Keratinocyte (primary cell): ENCODE measurements around the gene UPF1. TPM values are rescaled to one million over a fixed set of nuclear protein-coding genes. Genes with fewer than 3 reads are reported as not detected.

ENCODE experiments used
- DNase-seq: peaks from one replicate; pipeline ENCODE4 v3.0.0-alpha.2; 2011; ENCODE audit warnings: low read depth, missing footprints, low spot score
- FAIRE-seq: peaks from 2 replicates; lab custom pipeline; 2011; peaks lifted over from hg19 to GRCh38; lab: Jason Lieb, UNC
- H2AFZ ChIP-seq: 2 replicates; pipeline ENCODE4 v1.6.0; 2012; ENCODE audit warnings: low read length, control low read depth, inconsistent platforms; ENCODE audit not compliant: control insufficient read depth
- H3K27ac ChIP-seq: 2 replicates; pipeline ENCODE4 v1.5.1; 2011; ENCODE audit warnings: low read length; ENCODE audit not compliant: control insufficient read depth, insufficient read depth
- H3K27me3 ChIP-seq: 3 replicates; pipeline ENCODE4 v1.6.0; 2011; ENCODE audit warnings: low read length; ENCODE audit not compliant: control insufficient read depth, insufficient read depth; ENCODE audit errors: extremely low read depth
- H3K36me3 ChIP-seq, 2 experiments: 2 replicates in 1 of 2; 3 replicates in 1 of 2; pipeline ENCODE4 v1.5.1; 2011; ENCODE audit warnings: low read length in 2 of 2, mild to moderate bottlenecking in 1 of 2; ENCODE audit not compliant: control insufficient read depth in 2 of 2, insufficient read depth in 2 of 2; ENCODE audit errors: extremely low read depth in 1 of 2
- H3K4me1 ChIP-seq: 3 replicates; pipeline ENCODE4 v1.5.1; 2011; ENCODE audit warnings: low read length; ENCODE audit not compliant: control insufficient read depth, insufficient read depth; ENCODE audit errors: extremely low read depth
- H3K4me2 ChIP-seq: 3 replicates; pipeline ENCODE4 v1.6.0; 2011; ENCODE audit warnings: low read depth, low read length; ENCODE audit not compliant: control insufficient read depth, insufficient read depth; ENCODE audit errors: extremely low read depth
- H3K4me3 ChIP-seq, 3 experiments: fragments of 200-600 bp in 1 of 3; sonication (generic) in 1 of 3; 2 replicates in 2 of 3; 3 replicates in 1 of 3; pipeline ENCODE4 v1.5.1; 2011 to 2016; ENCODE audit warnings: low read length in 3 of 3, mild to moderate bottlenecking in 3 of 3, control low read depth in 2 of 3, inconsistent platforms in 1 of 3, low read depth in 1 of 3, mixed read lengths in 1 of 3, mixed run types in 1 of 3, moderate library complexity in 1 of 3; ENCODE audit not compliant: control insufficient read depth in 2 of 3, insufficient read depth in 2 of 3; ENCODE audit errors: extremely low read depth in 1 of 3
- H3K79me2 ChIP-seq: 2 replicates; pipeline ENCODE4 v1.6.0; 2012; ENCODE audit warnings: low read length; ENCODE audit not compliant: control insufficient read depth, insufficient read depth
- H3K9ac ChIP-seq: 3 replicates; pipeline ENCODE4 v1.6.0; 2011; ENCODE audit warnings: low read length; ENCODE audit not compliant: control insufficient read depth, insufficient read depth; ENCODE audit errors: extremely low read depth
- H3K9me1 ChIP-seq: 3 replicates; pipeline ENCODE4 v1.6.0; 2011; ENCODE audit warnings: low read length; ENCODE audit not compliant: control insufficient read depth, insufficient read depth; ENCODE audit errors: extremely low read depth
- H3K9me3 ChIP-seq: 2 replicates; pipeline ENCODE4 v1.5.1; 2012; ENCODE audit warnings: low read depth, low read length; ENCODE audit not compliant: control insufficient read depth
- H4K20me1 ChIP-seq: 3 replicates; pipeline ENCODE4 v1.6.0; 2011; ENCODE audit warnings: low read length; ENCODE audit not compliant: control insufficient read depth, insufficient read depth; ENCODE audit errors: extremely low read depth
- EZH2 ChIP-seq: IDR thresholded peaks from one replicate; pipeline ENCODE4 v1.6.1; 2012; ENCODE audit warnings: inconsistent platforms, mild to moderate bottlenecking, low read length, moderate library complexity
- dilution Hi-C: fragments of 300-500 bp; cut with MboI; formaldehyde crosslinking; loops from one replicate; pipeline ENCODE4 v1.7.0; 2020; ENCODE audit warnings: low sequenced_read_pairs; ENCODE audit not compliant: extremely low pct_ligation_motif_present
- polyA plus RNA-seq, 5 experiments: library from polyadenylated mRNA; depleted of rRNA in 3 of 5; stranded (reverse) in 3 of 5; stranded (forward) in 1 of 5; unstranded in 1 of 5; fragments of >200 nt; gene quantifications; 1 replicate in 1 of 5; 2 replicates in 3 of 5; 3 replicates in 1 of 5; pipeline versions ENCODE4 v1.2.1 to v1.2.3, GENCODE V29; 2011 to 2012; ENCODE audit warnings: missing spikeins in 2 of 5, low read depth in 1 of 5, low replicate concordance in 1 of 5
- TF ChIP-seq, protein P1 (sequence below), 3 experiments: IDR thresholded peaks in 1 of 3; conservative IDR thresholded peaks in 1 of 3; optimal IDR thresholded peaks in 1 of 3; 2 replicates in 2 of 3; 3 replicates in 1 of 3; pipeline versions ENCODE3 to v1.5.1; 2011; ENCODE audit warnings: low read length in 3 of 3, mild to moderate bottlenecking in 3 of 3, moderate library complexity in 2 of 3, control low read depth in 1 of 3, inconsistent platforms in 1 of 3; ENCODE audit not compliant: insufficient read depth in 2 of 3; ENCODE audit errors: extremely low read depth in 1 of 3

The UPF1 gene
- polyA plus RNA-seq, 1 donor (not counting 4 experiments of a cell fraction or from before 2014, with no cell fraction given), result 33.7 TPM

DNA sequence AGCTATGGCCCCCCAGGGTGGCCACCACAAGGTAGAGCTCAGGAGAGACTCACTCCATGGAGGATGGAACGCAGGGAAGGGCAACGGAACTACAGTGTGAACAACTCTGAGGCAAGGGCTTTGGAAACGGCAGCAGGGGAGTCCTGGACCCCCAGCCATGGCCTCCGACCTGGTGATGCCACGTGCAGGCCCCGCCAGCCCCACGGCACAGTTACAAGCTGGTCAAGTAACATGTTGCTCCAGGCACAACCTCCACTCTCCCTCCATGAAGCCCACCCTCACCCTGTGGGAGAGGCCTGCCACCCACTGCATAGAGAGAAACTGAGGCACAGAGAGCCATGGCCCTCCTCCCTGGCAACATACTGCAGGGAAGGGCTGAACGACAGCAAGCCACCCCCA, 73.3 kb downstream of the UPF1 start:
- FAIRE-seq, result no peak
- dilution Hi-C loops, result no loop called here
- Histone ChIP-seq H3K36me3 (peaks cover 23 to 39% of the 10 kb centered on the region in 2 experiments), H3K9me1 (no peaks in the 10 kb centered on the region), H2AFZ (no peak overlapping the region), H3K27me3 (no peaks in the 10 kb centered on the region), H4K20me1 (no peaks in the 10 kb centered on the region), H3K9ac (no peak overlapping the region), H3K4me2 (no peak overlapping the region), H3K4me3 (no peak overlapping the region), H3K9me3 (no peaks in the 10 kb centered on the region), H3K27ac (no peak overlapping the region), H3K4me1 (no peaks in the 10 kb centered on the region), H3K79me2 (no peaks in the 10 kb centered on the region)
- TF ChIP-seq, protein P1, sequence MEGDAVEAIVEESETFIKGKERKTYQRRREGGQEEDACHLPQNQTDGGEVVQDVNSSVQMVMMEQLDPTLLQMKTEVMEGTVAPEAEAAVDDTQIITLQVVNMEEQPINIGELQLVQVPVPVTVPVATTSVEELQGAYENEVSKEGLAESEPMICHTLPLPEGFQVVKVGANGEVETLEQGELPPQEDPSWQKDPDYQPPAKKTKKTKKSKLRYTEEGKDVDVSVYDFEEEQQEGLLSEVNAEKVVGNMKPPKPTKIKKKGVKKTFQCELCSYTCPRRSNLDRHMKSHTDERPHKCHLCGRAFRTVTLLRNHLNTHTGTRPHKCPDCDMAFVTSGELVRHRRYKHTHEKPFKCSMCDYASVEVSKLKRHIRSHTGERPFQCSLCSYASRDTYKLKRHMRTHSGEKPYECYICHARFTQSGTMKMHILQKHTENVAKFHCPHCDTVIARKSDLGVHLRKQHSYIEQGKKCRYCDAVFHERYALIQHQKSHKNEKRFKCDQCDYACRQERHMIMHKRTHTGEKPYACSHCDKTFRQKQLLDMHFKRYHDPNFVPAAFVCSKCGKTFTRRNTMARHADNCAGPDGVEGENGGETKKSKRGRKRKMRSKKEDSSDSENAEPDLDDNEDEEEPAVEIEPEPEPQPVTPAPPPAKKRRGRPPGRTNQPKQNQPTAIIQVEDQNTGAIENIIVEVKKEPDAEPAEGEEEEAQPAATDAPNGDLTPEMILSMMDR (optimal IDR thresholded peaks at IDR 0.05 in 1 of 3, IDR thresholded peaks at IDR 0.05 in 1 of 3, conservative IDR thresholded peaks at IDR 0.05 in 1 of 3; ENCODE audit: extremely low read depth in 1 of 3, insufficient read depth in 2 of 3, low read length in 3 of 3), result no peak
- no peak for TF ChIP-seq EZH2
- DNase-seq, result no peak

GRCh38 chr19:18905513-18906236, 73.9 kb downstream of the UPF1 start:
- Histone ChIP-seq H3K27me3 (no peaks in the 10 kb centered on the region), H2AFZ (no peak overlapping the region), H4K20me1 (no peaks in the 10 kb centered on the region), H3K4me2 (no peak overlapping the region), H3K27ac (no peak overlapping the region), H3K79me2 (no peaks in the 10 kb centered on the region), H3K9me3 (no peaks in the 10 kb centered on the region), H3K4me3 (no peak overlapping the region), H3K4me1 (no peaks in the 10 kb centered on the region), H3K9me1 (no peaks in the 10 kb centered on the region), H3K9ac (no peak overlapping the region), H3K36me3 (peaks cover 23 to 43% of the 10 kb centered on the region in 2 experiments)
- TF ChIP-seq EZH2, result no peak
- TF ChIP-seq, protein P1 (optimal IDR thresholded peaks at IDR 0.05 in 1 of 3, IDR thresholded peaks at IDR 0.05 in 1 of 3, conservative IDR thresholded peaks at IDR 0.05 in 1 of 3; ENCODE audit: extremely low read depth in 1 of 3, insufficient read depth in 2 of 3, low read length in 3 of 3), result no peak
- FAIRE-seq, result no peak
- DNase-seq, result no peak
- dilution Hi-C loops, result no loop called here
